ENCODE results near the gene TTC12.
"Not testable (repeated sequence)": the region's sequence is repeated elsewhere in the genome, so short reads cannot be mapped to it uniquely, and the experiment has no call there.

Gene TTC12

GRCh38 chr11:113298496-113298895, 15.9 kb upstream of the TTC12 start:
- H3K36me3 ChIP-seq (ENCODE audit: control insufficient read depth, insufficient read depth, low read length); H3K4me3 ChIP-seq (ENCODE audit: insufficient read depth, low read depth, low read length); H3K4me1 ChIP-seq (ENCODE audit: control insufficient read depth, insufficient read depth, low read length); H3K9me3 ChIP-seq (ENCODE audit: control insufficient read depth, low read length); H3K27ac ChIP-seq (ENCODE audit: insufficient read depth, low read depth, low read length, poor library complexity, severe bottlenecking); H3K27me3 ChIP-seq (ENCODE audit: control insufficient read depth, insufficient read depth, low read length, poor library complexity, severe bottlenecking): not testable (repeated sequence)
- WGBS, 2 experiments = 97 to 98% methylated on average over 3 of the region's 3 CpGs

- no peak overlapping the region for H3K4me3 ChIP-seq (ENCODE audit: insufficient read depth, low read depth, low read length)
- H3K27me3 ChIP-seq (ENCODE audit: control insufficient read depth, insufficient read depth, low read length, poor library complexity, severe bottlenecking) = no peaks in the 10 kb centered on the region
- no peaks in the 10 kb centered on the region for H3K36me3 ChIP-seq (ENCODE audit: control insufficient read depth, insufficient read depth, low read length)
- H3K9me3 ChIP-seq (ENCODE audit: control insufficient read depth, low read length) = no peaks in the 10 kb centered on the region
- no peaks in the 10 kb centered on the region for H3K4me1 ChIP-seq (ENCODE audit: control insufficient read depth, insufficient read depth, low read length)
- no peak overlapping the region for H3K27ac ChIP-seq (ENCODE audit: insufficient read depth, low read depth, low read length, poor library complexity, severe bottlenecking)
Measured at GRCh38 chr11:113304916-113305315, 9.5 kb upstream of the TTC12 start.

GRCh38 chr11:113305440-113306336, 8.7 kb upstream of the TTC12 start:
- H3K36me3 ChIP-seq (ENCODE audit: control insufficient read depth, insufficient read depth, low read length) = no peaks in the 10 kb centered on the region
- H3K4me1 ChIP-seq (ENCODE audit: control insufficient read depth, insufficient read depth, low read length) = no peaks in the 10 kb centered on the region
- no peaks in the 10 kb centered on the region for H3K27me3 ChIP-seq (ENCODE audit: control insufficient read depth, insufficient read depth, low read length, poor library complexity, severe bottlenecking)
- H3K9me3 ChIP-seq (ENCODE audit: control insufficient read depth, low read length) = no peaks in the 10 kb centered on the region
- no peak overlapping the region for H3K27ac ChIP-seq (ENCODE audit: insufficient read depth, low read depth, low read length, poor library complexity, severe bottlenecking)
- no peak overlapping the region for H3K4me3 ChIP-seq (ENCODE audit: insufficient read depth, low read depth, low read length)
- WGBS, 2 experiments = 65% methylated on average over 12 of the region's 12 CpGs

GRCh38 chr11:113308601-113309000, 5.8 kb upstream of the TTC12 start:
- 64% methylated on average over 2 of the region's 2 CpGs for WGBS, 2 experiments

GRCh38 chr11:113311536-113311935, 2.8 kb upstream of the TTC12 start:
- H3K4me1 ChIP-seq (ENCODE audit: control insufficient read depth, insufficient read depth, low read length) = peaks cover 7% of the 10 kb centered on the region
- H3K4me3 ChIP-seq (ENCODE audit: insufficient read depth, low read depth, low read length) = no peak overlapping the region
- H3K36me3 ChIP-seq (ENCODE audit: control insufficient read depth, insufficient read depth, low read length) = no peaks in the 10 kb centered on the region
- H3K9me3 ChIP-seq (ENCODE audit: control insufficient read depth, low read length) = no peaks in the 10 kb centered on the region
- no peak overlapping the region for H3K27ac ChIP-seq (ENCODE audit: insufficient read depth, low read depth, low read length, poor library complexity, severe bottlenecking)
- peaks cover 18% of the 10 kb centered on the region for H3K27me3 ChIP-seq (ENCODE audit: control insufficient read depth, insufficient read depth, low read length, poor library complexity, severe bottlenecking)
- WGBS, 2 experiments = 74 to 100% methylated on average over 1 of the region's 1 CpG

More at GRCh38 chr11:113308601-113309000, 5.8 kb upstream of the TTC12 start:
- no peaks in the 10 kb centered on the region for H3K4me1 ChIP-seq (ENCODE audit: control insufficient read depth, insufficient read depth, low read length)
- H3K4me3 ChIP-seq (ENCODE audit: insufficient read depth, low read depth, low read length) = no peak overlapping the region
- no peak overlapping the region for H3K27ac ChIP-seq (ENCODE audit: insufficient read depth, low read depth, low read length, poor library complexity, severe bottlenecking)
- peaks cover 12% of the 10 kb centered on the region for H3K27me3 ChIP-seq (ENCODE audit: control insufficient read depth, insufficient read depth, low read length, poor library complexity, severe bottlenecking)
- H3K36me3 ChIP-seq (ENCODE audit: control insufficient read depth, insufficient read depth, low read length) = no peaks in the 10 kb centered on the region
- no peaks in the 10 kb centered on the region for H3K9me3 ChIP-seq (ENCODE audit: control insufficient read depth, low read length)

GRCh38 chr11:113313601-113314000, 782 bp upstream of the TTC12 start:
- Histone ChIP-seq H3K36me3 (ENCODE audit: control insufficient read depth, insufficient read depth, low read length) (no peaks in the 10 kb centered on the region), H3K4me3 (ENCODE audit: insufficient read depth, low read depth, low read length) (no peak overlapping the region), H3K27ac (ENCODE audit: insufficient read depth, low read depth, low read length, poor library complexity, severe bottlenecking) (no peak overlapping the region), H3K27me3 (ENCODE audit: control insufficient read depth, insufficient read depth, low read length, poor library complexity, severe bottlenecking) (peaks cover 18% of the 10 kb centered on the region), H3K4me1 (ENCODE audit: control insufficient read depth, insufficient read depth, low read length) (peaks cover 7% of the 10 kb centered on the region), H3K9me3 (ENCODE audit: control insufficient read depth, low read length) (no peaks in the 10 kb centered on the region)
- 84 to 92% methylated on average over 3 of the region's 3 CpGs for WGBS, 2 experiments

GRCh38 chr11:113314065-113314388, 356 bp upstream of the TTC12 start:
- H3K4me1 ChIP-seq (ENCODE audit: control insufficient read depth, insufficient read depth, low read length) = peaks cover 7% of the 10 kb centered on the region
- H3K9me3 ChIP-seq (ENCODE audit: control insufficient read depth, low read length) = no peaks in the 10 kb centered on the region
- no peak overlapping the region for H3K27ac ChIP-seq (ENCODE audit: insufficient read depth, low read depth, low read length, poor library complexity, severe bottlenecking)
- peak overlapping the region; percentile 58 for H3K4me3 ChIP-seq (ENCODE audit: insufficient read depth, low read depth, low read length)
- H3K27me3 ChIP-seq (ENCODE audit: control insufficient read depth, insufficient read depth, low read length, poor library complexity, severe bottlenecking) = peaks cover 18% of the 10 kb centered on the region
- WGBS, 2 experiments = 16 to 18% methylated on average over 9 of the region's 9 CpGs
- no peaks in the 10 kb centered on the region for H3K36me3 ChIP-seq (ENCODE audit: control insufficient read depth, insufficient read depth, low read length)

- WGBS, 2 experiments = 75 to 79% methylated on average over 6 of the region's 6 CpGs
- H3K4me1 ChIP-seq (ENCODE audit: control insufficient read depth, insufficient read depth, low read length) = peaks cover 7% of the 10 kb centered on the region
- H3K27me3 ChIP-seq (ENCODE audit: control insufficient read depth, insufficient read depth, low read length, poor library complexity, severe bottlenecking) = peaks cover 18% of the 10 kb centered on the region
- no peaks in the 10 kb centered on the region for H3K9me3 ChIP-seq (ENCODE audit: control insufficient read depth, low read length)
- H3K36me3 ChIP-seq (ENCODE audit: control insufficient read depth, insufficient read depth, low read length) = no peaks in the 10 kb centered on the region
- no peak overlapping the region for H3K27ac ChIP-seq (ENCODE audit: insufficient read depth, low read depth, low read length, poor library complexity, severe bottlenecking)
- H3K4me3 ChIP-seq (ENCODE audit: insufficient read depth, low read depth, low read length) = no peak overlapping the region
Measured at GRCh38 chr11:113315811-113316210, 1.4 kb downstream of the TTC12 start.

GRCh38 chr11:113316256-113316655, 1.9 kb downstream of the TTC12 start:
- Histone ChIP-seq H3K4me3 (ENCODE audit: insufficient read depth, low read depth, low read length) (no peak overlapping the region), H3K27ac (ENCODE audit: insufficient read depth, low read depth, low read length, poor library complexity, severe bottlenecking) (no peak overlapping the region), H3K4me1 (ENCODE audit: control insufficient read depth, insufficient read depth, low read length) (peaks cover 7% of the 10 kb centered on the region), H3K36me3 (ENCODE audit: control insufficient read depth, insufficient read depth, low read length) (no peaks in the 10 kb centered on the region), H3K9me3 (ENCODE audit: control insufficient read depth, low read length) (no peaks in the 10 kb centered on the region), H3K27me3 (ENCODE audit: control insufficient read depth, insufficient read depth, low read length, poor library complexity, severe bottlenecking) (peaks cover 18% of the 10 kb centered on the region)
- 90 to 94% methylated on average over 1 of the region's 1 CpG for WGBS, 2 experiments

- Histone ChIP-seq H3K36me3 (ENCODE audit: control insufficient read depth, insufficient read depth, low read length) (no peaks in the 10 kb centered on the region), H3K27me3 (ENCODE audit: control insufficient read depth, insufficient read depth, low read length, poor library complexity, severe bottlenecking) (peaks cover 18% of the 10 kb centered on the region), H3K4me3 (ENCODE audit: insufficient read depth, low read depth, low read length) (no peak overlapping the region), H3K27ac (ENCODE audit: insufficient read depth, low read depth, low read length, poor library complexity, severe bottlenecking) (no peak overlapping the region), H3K4me1 (ENCODE audit: control insufficient read depth, insufficient read depth, low read length) (peaks cover 7% of the 10 kb centered on the region), H3K9me3 (ENCODE audit: control insufficient read depth, low read length) (no peaks in the 10 kb centered on the region)
- WGBS, 2 experiments = 92 to 95% methylated on average over 2 of the region's 2 CpGs
Measured at GRCh38 chr11:113317339-113317738, 3.0 kb downstream of the TTC12 start.
